ENCODE measurements around the gene GBP3. TPM values are rescaled to one million over a fixed set of nuclear protein-coding genes. Genes with fewer than 3 reads are reported as not detected.
"Not testable (repeated sequence)": the region's sequence is repeated elsewhere in the genome, so short reads cannot be mapped to it uniquely, and the experiment has no call there.

The GBP3 gene
- total RNA-seq, 6 donors from 2014 or later, result 17.9 to 47.1 (median 28.0) TPM

GRCh38 chr1:89051955-89052312 lies 29.3 kb upstream of the GBP3 start:
- no peaks in the 10 kb centered on the region for H3K9me3 ChIP-seq
- peaks cover 8 to 63% (median 23%) of the 10 kb centered on the region in 4 donors for H3K36me3 ChIP-seq
- no peak for TF ChIP-seq EP300 (IDR thresholded peaks at IDR 0.05)
- no peak for TF ChIP-seq POLR2A (IDR thresholded peaks at IDR 0.05)
- 96 to 97% methylated on average over 1 of the region's 1 CpG for WGBS, 2 donors
- H3K4me1 ChIP-seq, result peaks cover 0 to 4% (median 0%) of the 10 kb centered on the region in 4 donors
- no peaks in the 10 kb centered on the region for H3K27me3 ChIP-seq
- ATAC-seq (ENCODE audit: low FRiP score in 2 of 2), result no peak
- H3K4me3 ChIP-seq, result no peak overlapping the region
- no peak for DNase-seq
- no peak overlapping the region for H3K27ac ChIP-seq

DNA sequence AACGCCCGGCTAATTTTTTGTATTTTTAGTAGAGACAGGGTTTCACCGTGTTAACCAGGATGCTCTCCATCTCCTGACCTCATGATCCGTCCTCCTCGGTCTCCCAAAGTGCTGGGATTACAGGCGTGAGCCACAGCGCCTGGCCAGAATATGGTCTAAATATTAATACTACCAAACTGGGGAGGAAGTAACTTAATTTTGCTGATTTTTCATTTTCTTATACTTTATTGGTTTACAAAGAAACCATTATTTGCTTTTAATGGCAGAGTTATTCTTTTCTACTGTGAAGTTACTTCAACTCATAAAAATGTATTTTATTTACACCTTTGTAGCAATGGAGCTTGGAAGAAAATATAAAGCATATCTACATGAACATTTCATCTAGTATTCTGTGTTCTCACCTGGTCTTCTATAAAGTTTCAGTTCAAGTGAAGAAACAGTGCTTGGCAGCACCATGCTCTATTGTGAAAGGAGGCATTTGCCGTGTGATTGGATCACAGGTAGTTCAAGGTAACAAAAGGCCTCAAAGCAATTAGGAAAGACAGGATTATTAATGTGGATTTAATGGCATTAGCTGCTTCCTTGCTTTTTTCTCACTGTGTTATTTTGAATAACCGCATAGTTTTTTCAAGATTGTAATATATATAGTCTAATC lies 28.8 kb upstream of the GBP3 start:
- DNase-seq (no peak), ATAC-seq (ENCODE audit: low FRiP score in 2 of 2) (no peak)
- Histone ChIP-seq H3K9me3 (no peaks in the 10 kb centered on the region), H3K4me1 (peaks cover 0 to 4% (median 0%) of the 10 kb centered on the region in 4 donors), H3K36me3 (peaks cover 8 to 58% (median 20%) of the 10 kb centered on the region in 4 donors), H3K27ac (no peak overlapping the region), H3K4me3 (no peak overlapping the region), H3K27me3 (no peaks in the 10 kb centered on the region)
- TF ChIP-seq POLR2A (IDR thresholded peaks at IDR 0.05), result no peak
- no peak for TF ChIP-seq POLR2AphosphoS5 (IDR thresholded peaks at IDR 0.05)
- no peak for TF ChIP-seq CTCF (IDR thresholded peaks at IDR 0.05)
- TF ChIP-seq EP300 (IDR thresholded peaks at IDR 0.05), result no peak
- WGBS, 2 donors, result 98% methylated on average over 9 of the region's 9 CpGs

GRCh38 chr1:89050649-89051033 lies 28.0 kb upstream of the GBP3 start:
- no peaks in the 10 kb centered on the region for H3K4me1 ChIP-seq
- H3K27ac ChIP-seq, result no peak overlapping the region
- H3K36me3 ChIP-seq, result peaks cover 8 to 51% (median 18%) of the 10 kb centered on the region in 4 donors
- ATAC-seq (ENCODE audit: low FRiP score in 2 of 2), result peak; percentile 17 to 28
- WGBS, 2 donors, result 96 to 100% methylated on average over 7 to 11 of the region's 11 CpGs
- H3K9me3 ChIP-seq, result no peaks in the 10 kb centered on the region
- peak in 1 of 2 donors; percentile 50 for DNase-seq
- H3K4me3 ChIP-seq, result no peak overlapping the region
- no peaks in the 10 kb centered on the region for H3K27me3 ChIP-seq
- TF ChIP-seq POLR2A (IDR thresholded peaks at IDR 0.05) (no peak), CTCF (IDR thresholded peaks at IDR 0.05) (no peak), POLR2AphosphoS5 (IDR thresholded peaks at IDR 0.05) (no peak), EP300 (IDR thresholded peaks at IDR 0.05) (no peak)

- peaks cover 8 to 49% (median 18%) of the 10 kb centered on the region in 4 donors for H3K36me3 ChIP-seq
- not testable (repeated sequence) for H3K4me3 ChIP-seq, DNase-seq, H3K4me1 ChIP-seq, H3K27ac ChIP-seq, H3K27me3 ChIP-seq, H3K9me3 ChIP-seq
- ATAC-seq (ENCODE audit: low FRiP score in 2 of 2), result peak; percentile 27 to 47
- 67 to 70% methylated on average over 8 to 9 of the region's 9 CpGs for WGBS, 2 donors
These were observed 27.4 kb upstream of the GBP3 start for GRCh38 chr1:89049901-89050648.

DNA sequence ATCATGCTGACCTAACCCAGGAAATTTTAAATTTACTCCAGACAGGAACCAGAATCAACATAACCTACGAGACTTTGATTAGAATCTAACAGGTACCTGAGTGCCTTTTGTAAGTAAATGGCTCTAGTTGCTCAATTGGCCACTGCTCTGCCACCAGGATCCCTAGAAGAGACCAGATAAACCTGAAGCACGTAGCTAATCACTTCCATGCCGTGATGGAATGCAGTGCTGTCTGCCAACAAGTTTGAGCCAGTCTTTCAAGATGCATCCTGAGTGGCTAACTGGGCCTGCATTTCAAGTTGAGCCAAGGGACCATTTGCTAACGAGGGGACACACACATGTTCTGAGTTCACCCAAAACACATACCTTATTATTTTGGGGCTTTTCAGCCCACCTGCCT lies 26.5 kb upstream of the GBP3 start:
- H3K4me3 ChIP-seq; H3K27ac ChIP-seq; ATAC-seq (ENCODE audit: low FRiP score in 2 of 2); H3K4me1 ChIP-seq; H3K9me3 ChIP-seq; DNase-seq; H3K27me3 ChIP-seq: not testable (repeated sequence)
- peaks cover 8 to 43% (median 17%) of the 10 kb centered on the region in 4 donors for H3K36me3 ChIP-seq
- WGBS, 2 donors, result 57 to 89% methylated on average over 1 to 2 of the region's 4 CpGs

GRCh38 chr1:89047734-89048133 lies 25.1 kb upstream of the GBP3 start:
- no peaks in the 10 kb centered on the region for H3K4me1 ChIP-seq
- TF ChIP-seq POLR2A (IDR thresholded peaks at IDR 0.05) (no peak), POLR2AphosphoS5 (IDR thresholded peaks at IDR 0.05) (no peak), EP300 (IDR thresholded peaks at IDR 0.05) (no peak), CTCF (IDR thresholded peaks at IDR 0.05) (no peak)
- H3K4me3 ChIP-seq, result no peak overlapping the region
- 80 to 83% methylated on average over 3 of the region's 3 CpGs for WGBS, 2 donors
- no peak overlapping the region for H3K27ac ChIP-seq
- H3K36me3 ChIP-seq, result peaks cover 0 to 29% (median 9%) of the 10 kb centered on the region in 4 donors
- H3K27me3 ChIP-seq, result no peaks in the 10 kb centered on the region
- no peak for DNase-seq
- no peak for ATAC-seq (ENCODE audit: low FRiP score in 2 of 2)
- peaks cover 0 to 4% (median 2%) of the 10 kb centered on the region in 4 donors for H3K9me3 ChIP-seq

- not testable (repeated sequence) for H3K27ac ChIP-seq; H3K9me3 ChIP-seq; H3K4me3 ChIP-seq; H3K4me1 ChIP-seq; H3K27me3 ChIP-seq; ATAC-seq (ENCODE audit: low FRiP score in 2 of 2); DNase-seq
- peaks cover 0 to 17% (median 8%) of the 10 kb centered on the region in 4 donors for H3K36me3 ChIP-seq
- 80 to 81% methylated on average over 6 of the region's 6 CpGs for WGBS, 2 donors
These were observed 23.9 kb upstream of the GBP3 start for GRCh38 chr1:89046318-89047183.
